H1 (cell line): Measurements from ENCODE around the gene ASAP3. TPM values are rescaled to one million over a fixed set of nuclear protein-coding genes. Genes with fewer than 3 reads are reported as not detected.
A peak's percentile ranks its signal among the peaks of the same experiment; 100 is the strongest.

Source experiments
- CTCF ChIA-PET: fragments of 300-600 bp; sonication (Branson Sonifier 250); formaldehyde crosslinking; loops from one replicate; lab custom pipeline; 2021; ENCODE audit not compliant: partially characterized antibody; lab: Charles Lee
- POLR2A ChIA-PET: fragments of 300-600 bp; sonication (Branson Sonifier 250); formaldehyde crosslinking; loops from one replicate; lab custom pipeline; 2021; ENCODE audit warnings: inconsistent platforms; ENCODE audit not compliant: partially characterized antibody; lab: Charles Lee
- DNase-seq, 2 experiments: peaks; one replicate each; pipeline versions ENCODE4 v3.0.0 to v3.0.0-alpha.2; 2010 to 2022; ENCODE audit warnings: low spot score in 2 of 2, low read depth in 1 of 2, mixed read lengths in 1 of 2
- FAIRE-seq: peaks from 2 replicates; lab custom pipeline; 2011; peaks lifted over from hg19 to GRCh38; lab: Jason Lieb, UNC
- H2AFZ ChIP-seq: 2 replicates; pipeline ENCODE4 v1.8.1; 2012; ENCODE audit warnings: low read length, inconsistent platforms
- H2AK5ac ChIP-seq: 2 replicates; pipeline ENCODE4 v1.6.1; 2013; ENCODE audit warnings: low read depth, low read length
- H2BK120ac ChIP-seq: replicated peaks from 2 replicates; pipeline ENCODE3; 2013; ENCODE audit warnings: low read depth, low read length, inconsistent platforms
- H2BK12ac ChIP-seq: 2 replicates; pipeline ENCODE4 v1.6.1; 2013; ENCODE audit warnings: low read depth, low read length
- H2BK15ac ChIP-seq: 2 replicates; pipeline ENCODE4 v1.6.1; 2013; ENCODE audit warnings: low read length
- H2BK20ac ChIP-seq: 2 replicates; pipeline ENCODE4 v1.6.1; 2013; ENCODE audit warnings: low read length
- H2BK5ac ChIP-seq: 2 replicates; pipeline ENCODE4 v1.6.1; 2013; ENCODE audit warnings: low read depth, low read length
- H3K14ac ChIP-seq: 2 replicates; pipeline ENCODE4 v1.6.1; 2013; ENCODE audit warnings: inconsistent platforms; ENCODE audit not compliant: insufficient read length
- H3K18ac ChIP-seq: 2 replicates; pipeline ENCODE4 v1.6.1; 2013; ENCODE audit warnings: low read length; ENCODE audit errors: extremely low read depth
- H3K23ac ChIP-seq: 2 replicates; pipeline ENCODE4 v1.6.1; 2013; ENCODE audit warnings: inconsistent platforms; ENCODE audit not compliant: insufficient read length
- H3K23me2 ChIP-seq: 2 replicates; pipeline ENCODE4 v1.6.1; 2013; ENCODE audit warnings: low read depth, low read length
- H3K27ac ChIP-seq: 2 replicates; pipeline ENCODE4 v1.6.1; 2011; ENCODE audit warnings: low read depth, low read length, inconsistent platforms
- H3K27me3 ChIP-seq, 4 experiments: replicated peaks in 1 of 4; 1 replicate in 1 of 4; 2 replicates in 3 of 4; pipeline versions ENCODE4 v1.6.1 to v1.8.1; 2011 to 2013; ENCODE audit warnings: low read length in 3 of 4, mild to moderate bottlenecking in 3 of 4, inconsistent platforms in 2 of 4, mixed read lengths in 2 of 4, moderate library complexity in 1 of 4; ENCODE audit not compliant: control insufficient read depth in 3 of 4, insufficient read depth in 3 of 4; ENCODE audit errors: extremely low read depth in 1 of 4
- H3K36me3 ChIP-seq, 4 experiments: 2 replicates each; pipeline versions ENCODE4 v1.6.1 to v1.8.1; 2011 to 2013; ENCODE audit warnings: mild to moderate bottlenecking in 4 of 4, low read length in 3 of 4, moderate library complexity in 2 of 4, control low read depth in 1 of 4, inconsistent platforms in 1 of 4; ENCODE audit not compliant: insufficient read depth in 4 of 4, control insufficient read depth in 2 of 4
- H3K4ac ChIP-seq: replicated peaks from 2 replicates; pipeline ENCODE3; 2013; ENCODE audit warnings: low read length, low read depth, mixed read lengths, inconsistent platforms; ENCODE audit not compliant: insufficient read length
- H3K4me1 ChIP-seq, 4 experiments: replicated peaks in 1 of 4; 1 replicate in 1 of 4; 2 replicates in 3 of 4; pipeline versions ENCODE4 v1.6.1 to v1.8.1; 2011 to 2013; ENCODE audit warnings: low read length in 3 of 4, inconsistent platforms in 2 of 4, mixed read lengths in 1 of 4; ENCODE audit not compliant: insufficient read depth in 4 of 4, control insufficient read depth in 3 of 4
- H3K4me2 ChIP-seq, 2 experiments: 2 replicates each; pipeline versions ENCODE4 v1.6.1 to v1.8.1; 2011 to 2013; ENCODE audit warnings: low read depth in 2 of 2, low read length in 2 of 2, control low read depth in 1 of 2, inconsistent platforms in 1 of 2, mild to moderate bottlenecking in 1 of 2; ENCODE audit not compliant: insufficient read depth in 1 of 2
- H3K4me3 ChIP-seq, 4 experiments: fragments of 200-600, 300-600 bp in 1 of 4; sonication (generic), shearing (Covaris generic), sonication (Bioruptor Twin) in 1 of 4; 2 replicates each; pipeline versions ENCODE4 v1.5.1 to v1.8.1; 2011 to 2016; ENCODE audit warnings: low read length in 4 of 4, low read depth in 3 of 4, control low read depth in 2 of 4, inconsistent platforms in 2 of 4, mild to moderate bottlenecking in 2 of 4, mixed read lengths in 1 of 4, moderate library complexity in 1 of 4; ENCODE audit not compliant: insufficient read depth in 2 of 4; ENCODE audit errors: extremely low read depth in 1 of 4
- H3K56ac ChIP-seq: replicated peaks from 2 replicates; pipeline ENCODE3; 2013; ENCODE audit warnings: low read depth, mild to moderate bottlenecking, mixed read lengths, low read length, inconsistent platforms; ENCODE audit not compliant: insufficient read length
- H3K79me1 ChIP-seq: 2 replicates; pipeline ENCODE4 v1.6.1; 2013; ENCODE audit warnings: low read depth, low read length, control low read depth
- H3K79me2 ChIP-seq, 2 experiments: 2 replicates each; pipeline versions ENCODE4 v1.6.1 to v1.8.1; 2012 to 2013; ENCODE audit warnings: low read length in 2 of 2, mild to moderate bottlenecking in 2 of 2, inconsistent platforms in 1 of 2; ENCODE audit not compliant: insufficient read depth in 2 of 2, control insufficient read depth in 1 of 2
- H3K9ac ChIP-seq, 4 experiments: replicated peaks in 1 of 4; 1 replicate in 1 of 4; 2 replicates in 3 of 4; pipeline versions ENCODE4 v1.6.1 to v1.8.1; 2011 to 2013; ENCODE audit warnings: low read depth in 3 of 4, low read length in 3 of 4, control low read depth in 2 of 4, mild to moderate bottlenecking in 2 of 4, moderate library complexity in 2 of 4, inconsistent platforms in 1 of 4; ENCODE audit errors: extremely low read depth in 1 of 4
- H3K9me3 ChIP-seq, 2 experiments: 2 replicates each; pipeline versions ENCODE4 v1.6.1 to v1.8.1; 2012 to 2013; ENCODE audit warnings: mild to moderate bottlenecking in 2 of 2, moderate library complexity in 2 of 2, control low read depth in 1 of 2, inconsistent platforms in 1 of 2, low read depth in 1 of 2, low read length in 1 of 2, mixed read lengths in 1 of 2; ENCODE audit not compliant: insufficient read depth in 2 of 2
- H4K20me1 ChIP-seq, 2 experiments: replicated peaks in 1 of 2; 2 replicates each; pipeline versions ENCODE3 to v1.8.1; 2011 to 2013; ENCODE audit warnings: inconsistent platforms in 2 of 2, low read length in 2 of 2, mild to moderate bottlenecking in 1 of 2; ENCODE audit not compliant: insufficient read depth in 2 of 2, control insufficient read depth in 1 of 2
- H4K5ac ChIP-seq: 2 replicates; pipeline ENCODE4 v1.6.1; 2013; ENCODE audit warnings: low read length, low read depth, mixed read lengths, inconsistent platforms; ENCODE audit not compliant: insufficient read length
- H4K8ac ChIP-seq: 2 replicates; pipeline ENCODE4 v1.8.0; 2013; ENCODE audit warnings: mild to moderate bottlenecking, moderate library complexity, low read length, inconsistent platforms; ENCODE audit not compliant: insufficient read depth; ENCODE audit errors: extremely low read depth
- H4K91ac ChIP-seq: replicated peaks from 2 replicates; pipeline ENCODE3; 2013; ENCODE audit warnings: low read length, mixed read lengths, inconsistent platforms; ENCODE audit not compliant: insufficient read length
- CTBP2 ChIP-seq: IDR thresholded peaks from 2 replicates; pipeline ENCODE4 v1.7.0; 2011; ENCODE audit warnings: borderline replicate concordance, mild to moderate bottlenecking, moderate library complexity, mixed read lengths, low read length; ENCODE audit not compliant: insufficient read depth, insufficient read length
- SIN3A ChIP-seq, 2 experiments: IDR thresholded peaks in 1 of 2; conservative IDR thresholded peaks in 1 of 2; 2 replicates each; pipeline ENCODE4 v1.6.1; 2011 to 2012; ENCODE audit warnings: low read length in 2 of 2, improper control_type of control experiment in 1 of 2, low read depth in 1 of 2, mild to moderate bottlenecking in 1 of 2
- WGBS, 2 experiments: shearing (Covaris generic) in 1 of 2; methylation state at CpG; one replicate each; pipeline versions ENCODE4 v1.1.6 to v1.1.7; 2013 to 2015; ENCODE audit warnings: low lambda C conversion rate in 2 of 2, mixed read lengths in 2 of 2, inconsistent platforms in 1 of 2, low coverage in 1 of 2, missing lambda C conversion rate in 1 of 2; ENCODE audit not compliant: insufficient replicate concordance in 2 of 2, insufficient coverage in 1 of 2, insufficient read length in 1 of 2; ENCODE audit errors: extremely low coverage in 1 of 2, missing lambda C conversion rate in 1 of 2; 5-methylcytosine and 5-hydroxymethylcytosine counted together
- polyA plus RNA-seq, 7 experiments: library from polyadenylated mRNA; depleted of rRNA in 3 of 7; stranded (reverse) in 5 of 7; unstranded in 2 of 7; fragments of >200 nt in 5 of 7; fragments of 200-250 nt in 2 of 7; gene quantifications; 1 replicate in 5 of 7; 2 replicates in 1 of 7; 4 replicates in 1 of 7; pipeline versions ENCODE4 v1.2.1 to v1.2.3, GENCODE V29; 2011 to 2013; ENCODE audit warnings: missing spikeins in 2 of 7, mixed read lengths in 2 of 7
- total RNA-seq: library from RNA; stranded (reverse); fragmentation: NEBNext Ultra II Directional; extraction: Animal tissue kit (Norgen Biotek cat#: 25700); gene quantifications from 2 replicates; pipeline ENCODE4 v1.2.1, GENCODE V29; 2021
- TF ChIP-seq, protein P1 (sequence below): IDR thresholded peaks from 2 replicates; pipeline ENCODE4 v1.6.1; 2012; ENCODE audit warnings: inconsistent platforms

Gene ASAP3
- total and polyA plus RNA-seq, 2 of the 8 experiments (the other 6 are each of a cell fraction or from before 2014, with no cell fraction given): 53.1 to 58.0 TPM

DNA sequence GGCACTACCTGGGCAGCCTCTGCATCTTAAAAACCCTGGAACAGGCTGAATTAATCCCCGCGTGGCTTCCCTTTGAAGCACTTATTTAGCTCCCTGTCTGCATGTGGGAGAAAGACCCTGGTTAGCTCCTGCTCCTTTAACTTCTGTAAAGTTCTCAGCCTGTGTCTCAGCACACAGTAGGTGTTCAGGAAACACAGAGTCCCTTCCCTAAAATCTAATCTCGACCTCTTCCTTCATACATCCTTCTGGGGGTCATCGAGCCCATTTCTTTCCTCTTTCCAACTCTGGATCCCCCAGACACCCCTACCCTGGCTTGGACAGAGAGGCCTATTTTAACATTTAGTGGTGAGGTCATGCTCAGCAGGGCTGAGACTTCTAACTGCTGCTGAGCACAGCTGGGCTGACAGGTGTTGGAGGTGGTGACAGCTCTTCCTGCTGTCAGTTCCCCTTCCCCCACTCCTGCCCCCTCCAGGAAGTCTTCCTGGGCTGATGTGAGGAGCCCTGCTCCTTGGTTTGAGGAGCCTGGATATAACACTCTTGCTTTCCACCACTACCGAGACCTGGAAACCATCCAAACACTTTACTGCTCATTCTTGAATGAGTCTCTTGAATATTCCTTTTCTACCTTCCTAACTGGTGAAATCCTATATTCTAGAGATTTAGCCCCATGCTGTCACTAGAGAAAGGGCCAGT, 41.7 kb upstream of the ASAP3 start:
- peaks cover 9 to 22% (median 11%) of the 10 kb centered on the region in 4 experiments for H3K4me1 ChIP-seq
- no peak overlapping the region for H3K23ac ChIP-seq
- H3K14ac ChIP-seq: no peak overlapping the region
- H3K23me2 ChIP-seq: peaks cover 4% of the 10 kb centered on the region; the same call in 1 of the 2 replicates
- H3K9ac ChIP-seq: no peak overlapping the region
- no peak overlapping the region for H2AK5ac ChIP-seq
- TF ChIP-seq SIN3A (conservative IDR thresholded peaks at IDR 0.05 in 1 of 2, IDR thresholded peaks at IDR 0.05 in 1 of 2; ENCODE audit: low read depth in 1 of 2, low read length in 2 of 2) (peak; percentile 91 to 92; a peak in 2 of 4 replicates), CTBP2 (peak; percentile 88)
- TF ChIP-seq, protein P1, sequence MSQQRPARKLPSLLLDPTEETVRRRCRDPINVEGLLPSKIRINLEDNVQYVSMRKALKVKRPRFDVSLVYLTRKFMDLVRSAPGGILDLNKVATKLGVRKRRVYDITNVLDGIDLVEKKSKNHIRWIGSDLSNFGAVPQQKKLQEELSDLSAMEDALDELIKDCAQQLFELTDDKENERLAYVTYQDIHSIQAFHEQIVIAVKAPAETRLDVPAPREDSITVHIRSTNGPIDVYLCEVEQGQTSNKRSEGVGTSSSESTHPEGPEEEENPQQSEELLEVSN: no peak
- H3K36me3 ChIP-seq: peaks cover 0 to 2% (median 0%) of the 10 kb centered on the region in 4 experiments; a peak in 2 of 8 replicates
- H3K4me2 ChIP-seq: peak overlapping the region in 1 of 2 experiments; percentile 20; a peak in 1 of 4 replicates
- no peak overlapping the region for H2BK12ac ChIP-seq
- no peak overlapping the region for H2AFZ ChIP-seq
- no peaks in the 10 kb centered on the region for H3K9me3 ChIP-seq
- no peak overlapping the region for H3K27ac ChIP-seq
- peaks cover 5% of the 10 kb centered on the region for H3K79me1 ChIP-seq
- H2BK120ac ChIP-seq: no peak overlapping the region
- no peak overlapping the region for H3K4ac ChIP-seq
- CTCF ChIA-PET: interaction anchor here (0.6 to 16.2 kb wide), 14 partner anchors 9 to 343 kb away, joined by 3 to 230 read pairs (median 5); partner anchors contain the start of gene RPL11
- H4K8ac ChIP-seq: no peak overlapping the region
- H2BK5ac ChIP-seq: no peak overlapping the region
- H4K5ac ChIP-seq: no peak overlapping the region
- no peak overlapping the region for H2BK15ac ChIP-seq
- H2BK20ac ChIP-seq: no peak overlapping the region
- H3K4me3 ChIP-seq: no peak overlapping the region
- peaks cover 0 to 3% of the 10 kb centered on the region in 2 experiments; a peak in 1 of 4 replicates for H3K79me2 ChIP-seq
- POLR2A ChIA-PET: interaction anchor here (1.0 to 1.3 kb wide), 3 partner anchors 12 to 50 kb away, joined by 3 to 6 read pairs (median 5); no protein-coding TSS in a partner anchor
- no peak for DNase-seq
- peaks cover 3 to 10% of the 10 kb centered on the region in 2 experiments for H4K20me1 ChIP-seq
- no peak overlapping the region for H3K56ac ChIP-seq
- H4K91ac ChIP-seq: no peak overlapping the region
- 65% methylated on average over 5 of the region's 5 CpGs; no CpG with 5 or more reads in 1 of the 2 experiments for WGBS, 2 experiments
- FAIRE-seq: no peak
- no peak overlapping the region for H3K18ac ChIP-seq
- peaks cover 3 to 17% (median 13%) of the 10 kb centered on the region in 4 experiments for H3K27me3 ChIP-seq
